Measurements from ENCODE around the gene CEP250.

GRCh38 chr20:35431621-35432429 lies 23.6 kb upstream of the CEP250 start:
- TF ChIP-seq SIN3A (IDR thresholded peaks at IDR 0.05; ENCODE audit: borderline replicate concordance, insufficient read depth, low read length) (no peak), TAF1 (IDR thresholded peaks at IDR 0.05; ENCODE audit: borderline replicate concordance, insufficient read depth, low read length) (no peak), POLR2AphosphoS5 (IDR thresholded peaks at IDR 0.05; ENCODE audit: low read depth, low read length) (no peak), FOXP2 (optimal IDR thresholded peaks at IDR 0.05; ENCODE audit: borderline replicate concordance, extremely low read depth, extremely low read length, insufficient read depth) (no peak)
